ENCODE results near the gene LGALS7B.
"Not testable (repeated sequence)": the region's sequence is repeated elsewhere in the genome, so short reads cannot be mapped to it uniquely, and the experiment has no call there.

Gene LGALS7B

DNA sequence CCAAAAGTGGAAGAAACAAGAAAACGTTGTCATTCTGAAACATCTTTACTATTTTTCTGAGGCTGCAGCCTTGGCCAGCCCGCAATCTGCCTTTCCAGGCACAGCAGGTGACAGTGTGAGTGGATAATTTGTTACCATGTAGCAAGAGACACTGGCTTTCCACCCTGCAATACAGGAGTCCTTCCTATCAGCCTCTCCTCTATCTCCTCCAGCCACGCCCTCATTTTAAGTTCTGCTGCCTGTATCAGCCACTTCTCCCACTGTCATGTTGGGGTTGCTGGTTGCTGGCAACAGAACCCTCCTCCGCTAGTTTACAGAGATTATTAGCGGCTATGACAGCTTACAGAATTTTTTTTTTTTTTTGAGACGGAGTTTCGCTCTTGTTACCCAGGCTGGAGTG lies 7.9 kb upstream of the LGALS7B start:
- Mint-ChIP-seq H3K4me1 (ENCODE audit: low read depth) (no peaks in the 10 kb centered on the region), H3K27ac (no peak overlapping the region), H3K36me3 (ENCODE audit: low read depth) (no peaks in the 10 kb centered on the region), H3K4me3 (no peak overlapping the region), H3K27me3 (ENCODE audit: low read depth) (peaks cover 23% of the 10 kb centered on the region), H3K9me3 (no peaks in the 10 kb centered on the region)

DNA sequence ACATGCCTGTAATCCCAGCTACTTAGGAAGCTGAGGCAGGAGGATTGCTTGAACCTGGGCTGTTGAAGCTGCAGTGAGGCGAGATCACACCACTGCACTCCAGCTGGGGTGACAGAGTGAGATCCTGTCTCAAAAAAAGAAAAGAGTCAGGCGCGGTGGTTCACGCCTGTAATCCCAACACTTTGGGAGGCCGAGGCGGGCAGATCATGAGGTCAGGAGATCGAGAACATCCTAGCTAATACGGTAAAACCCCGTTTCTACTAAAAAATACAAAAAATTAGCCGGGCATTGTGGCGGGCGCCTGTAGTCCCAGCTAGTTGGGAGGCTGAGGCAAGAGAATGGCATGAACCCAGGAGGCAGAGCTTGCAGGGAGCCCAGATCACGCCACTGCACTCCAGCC lies 6.8 kb upstream of the LGALS7B start:
- H3K4me3 Mint-ChIP-seq; H3K36me3 Mint-ChIP-seq (ENCODE audit: low read depth); H3K27ac Mint-ChIP-seq; H3K4me1 Mint-ChIP-seq (ENCODE audit: low read depth); H3K9me3 Mint-ChIP-seq: not testable (repeated sequence)
- H3K27me3 Mint-ChIP-seq (ENCODE audit: low read depth) = peaks cover 23% of the 10 kb centered on the region

DNA sequence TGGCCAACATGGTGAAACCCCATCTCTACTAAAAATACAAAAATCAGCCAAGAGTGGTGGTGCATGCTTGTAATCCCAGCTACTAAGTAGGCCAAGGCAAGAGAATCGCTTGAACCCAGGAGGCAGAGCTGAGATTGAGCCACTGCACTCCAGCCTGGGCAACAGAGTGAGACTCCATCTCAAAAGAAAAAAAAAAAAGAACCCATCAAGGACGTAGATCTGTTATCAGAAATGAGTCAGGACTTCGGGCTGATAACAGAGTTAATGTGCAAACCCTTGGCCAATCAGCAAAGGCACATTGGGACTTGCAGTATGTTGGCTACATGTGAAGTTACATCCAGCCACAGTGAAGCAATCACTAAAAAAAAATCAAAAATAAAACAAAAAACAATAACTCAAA lies 4.8 kb upstream of the LGALS7B start:
- H3K9me3 Mint-ChIP-seq = no peaks in the 10 kb centered on the region
- H3K4me1 Mint-ChIP-seq (ENCODE audit: low read depth) = no peaks in the 10 kb centered on the region
- H3K27ac Mint-ChIP-seq = no peak overlapping the region
- H3K36me3 Mint-ChIP-seq (ENCODE audit: low read depth) = no peaks in the 10 kb centered on the region
- H3K27me3 Mint-ChIP-seq (ENCODE audit: low read depth) = peaks cover 23% of the 10 kb centered on the region
- H3K4me3 Mint-ChIP-seq = no peak overlapping the region

DNA sequence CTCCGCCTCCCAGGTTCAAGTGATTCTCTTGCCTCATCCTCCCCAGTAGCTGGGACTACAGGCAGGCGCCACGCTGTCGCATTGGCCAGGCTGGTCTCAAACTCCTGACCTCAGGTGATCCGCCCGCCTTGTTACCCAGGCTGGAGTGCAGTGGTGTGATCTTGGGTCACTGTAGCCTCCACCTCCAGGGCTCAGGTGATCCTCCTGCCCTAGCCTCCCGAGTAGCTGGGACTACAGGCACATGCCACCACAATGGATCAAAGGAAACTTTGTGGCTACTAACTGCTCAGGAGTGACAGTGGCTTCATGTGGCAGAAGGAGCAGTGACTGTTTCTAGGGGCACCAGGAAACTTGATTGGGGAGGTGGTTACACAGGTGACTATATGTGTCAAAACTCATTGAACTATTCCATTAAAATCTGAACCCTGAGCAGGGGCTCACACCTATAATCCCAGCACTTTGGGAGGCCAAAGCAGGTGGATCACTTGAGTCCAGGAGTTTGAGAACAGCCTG lies 3.8 kb upstream of the LGALS7B start:
- Mint-ChIP-seq H3K27me3 (ENCODE audit: low read depth) (peaks cover 13% of the 10 kb centered on the region), H3K4me3 (no peak overlapping the region), H3K4me1 (ENCODE audit: low read depth) (no peaks in the 10 kb centered on the region), H3K27ac (no peak overlapping the region), H3K36me3 (ENCODE audit: low read depth) (no peaks in the 10 kb centered on the region), H3K9me3 (no peaks in the 10 kb centered on the region)

DNA sequence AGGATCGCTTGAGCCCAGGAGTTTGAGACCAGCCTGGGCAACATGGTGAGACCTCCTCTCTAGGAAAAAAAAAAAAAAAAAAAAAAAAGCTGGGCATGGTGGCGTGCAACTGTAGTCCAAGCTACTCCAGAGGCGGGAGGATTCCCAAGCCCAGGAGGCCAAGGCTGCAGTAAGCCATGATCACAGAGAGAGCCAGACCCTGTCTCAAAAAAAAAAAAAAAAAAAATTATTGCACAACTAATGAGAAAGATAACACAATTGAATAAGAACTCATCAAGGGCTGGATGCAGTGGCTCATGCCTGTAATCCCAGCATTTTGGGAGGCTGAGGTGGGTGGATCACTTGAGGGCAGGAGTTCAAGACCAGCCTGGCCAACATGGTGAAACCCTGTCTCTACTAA lies 2.9 kb upstream of the LGALS7B start:
- H3K36me3 Mint-ChIP-seq (ENCODE audit: low read depth); H3K4me1 Mint-ChIP-seq (ENCODE audit: low read depth); H3K4me3 Mint-ChIP-seq; H3K9me3 Mint-ChIP-seq; H3K27ac Mint-ChIP-seq: not testable (repeated sequence)
- H3K27me3 Mint-ChIP-seq (ENCODE audit: low read depth) = peaks cover 11% of the 10 kb centered on the region

DNA sequence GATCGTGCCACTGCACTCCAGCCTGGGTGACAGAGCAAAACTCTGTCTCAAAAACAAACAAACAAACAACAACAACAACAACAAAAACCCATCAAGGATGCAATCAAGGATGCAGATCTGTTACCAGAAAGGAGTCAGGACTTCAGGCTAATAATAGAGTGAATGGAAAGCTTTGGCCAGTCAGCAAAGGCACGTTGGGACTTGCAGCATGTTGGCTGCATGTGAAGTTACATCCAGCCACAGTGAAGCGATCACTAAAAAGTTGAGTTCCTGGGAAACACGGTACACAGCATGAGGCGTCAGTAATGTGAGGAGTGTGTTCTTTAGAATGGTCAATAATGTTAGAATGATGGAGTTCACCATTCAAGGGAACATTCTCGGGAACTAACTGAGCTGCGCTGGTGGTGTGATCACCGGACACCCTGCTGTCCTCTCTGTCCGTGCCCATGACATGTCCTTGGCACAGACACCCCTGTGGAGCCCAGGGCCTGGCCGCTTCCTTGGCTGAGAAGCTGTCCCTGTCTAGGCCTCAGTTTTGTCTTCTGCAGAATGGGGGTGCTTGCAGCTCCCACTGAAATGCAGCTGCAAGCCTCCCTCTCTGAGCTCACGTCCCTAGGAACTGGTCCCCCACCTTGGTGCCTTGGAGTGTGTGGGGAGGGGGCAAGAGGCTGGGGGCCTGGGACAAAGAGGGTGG lies 2.3 kb upstream of the LGALS7B start:
- no peak overlapping the region for H3K4me3 Mint-ChIP-seq
- H3K9me3 Mint-ChIP-seq = no peaks in the 10 kb centered on the region
- no peaks in the 10 kb centered on the region for H3K36me3 Mint-ChIP-seq (ENCODE audit: low read depth)
- peaks cover 6% of the 10 kb centered on the region for H3K27me3 Mint-ChIP-seq (ENCODE audit: low read depth)
- no peak overlapping the region for H3K27ac Mint-ChIP-seq
- H3K4me1 Mint-ChIP-seq (ENCODE audit: low read depth) = no peaks in the 10 kb centered on the region

DNA sequence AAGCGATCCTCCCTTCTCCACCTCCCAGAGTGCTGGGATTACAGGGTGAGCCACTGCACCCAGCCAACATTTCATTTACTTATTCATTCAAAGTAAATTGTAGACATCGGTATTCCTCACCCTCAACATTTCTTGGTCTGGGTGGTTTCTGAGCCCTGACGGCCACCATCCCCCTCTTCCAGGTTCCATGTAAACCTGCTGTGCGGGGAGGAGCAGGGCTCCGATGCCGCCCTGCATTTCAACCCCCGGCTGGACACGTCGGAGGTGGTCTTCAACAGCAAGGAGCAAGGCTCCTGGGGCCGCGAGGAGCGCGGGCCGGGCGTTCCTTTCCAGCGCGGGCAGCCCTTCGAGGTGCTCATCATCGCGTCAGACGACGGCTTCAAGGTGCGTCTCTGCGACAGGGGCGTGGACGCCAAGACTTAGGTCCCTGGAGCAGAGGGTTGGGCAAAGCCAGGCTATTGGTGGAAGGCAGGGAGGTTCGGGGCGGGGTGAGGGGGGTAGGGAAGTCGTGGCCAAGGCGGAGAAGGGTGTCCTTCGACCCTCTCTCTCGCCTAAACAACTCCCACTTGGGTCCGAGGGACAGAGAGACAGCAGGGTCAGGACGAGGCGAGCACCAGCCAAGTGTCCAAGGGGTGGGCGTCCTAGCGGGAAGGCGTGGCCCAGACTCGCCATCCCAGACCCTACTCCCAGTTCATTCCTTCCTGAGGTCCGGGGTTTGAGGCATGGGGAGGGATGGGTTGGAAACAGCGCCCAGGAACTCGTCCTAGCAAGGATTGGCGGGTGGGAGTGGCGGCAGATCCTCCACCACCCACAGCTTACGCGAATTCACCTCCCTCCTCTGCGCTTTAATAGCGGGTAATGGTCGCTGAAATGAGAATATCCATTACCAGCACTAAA lies 1.8 kb downstream of the LGALS7B start:
- not testable (repeated sequence) for H3K4me1 Mint-ChIP-seq (ENCODE audit: low read depth); H3K27ac Mint-ChIP-seq; H3K36me3 Mint-ChIP-seq (ENCODE audit: low read depth); H3K9me3 Mint-ChIP-seq; H3K4me3 Mint-ChIP-seq
- H3K27me3 Mint-ChIP-seq (ENCODE audit: low read depth) = peaks cover 19% of the 10 kb centered on the region

DNA sequence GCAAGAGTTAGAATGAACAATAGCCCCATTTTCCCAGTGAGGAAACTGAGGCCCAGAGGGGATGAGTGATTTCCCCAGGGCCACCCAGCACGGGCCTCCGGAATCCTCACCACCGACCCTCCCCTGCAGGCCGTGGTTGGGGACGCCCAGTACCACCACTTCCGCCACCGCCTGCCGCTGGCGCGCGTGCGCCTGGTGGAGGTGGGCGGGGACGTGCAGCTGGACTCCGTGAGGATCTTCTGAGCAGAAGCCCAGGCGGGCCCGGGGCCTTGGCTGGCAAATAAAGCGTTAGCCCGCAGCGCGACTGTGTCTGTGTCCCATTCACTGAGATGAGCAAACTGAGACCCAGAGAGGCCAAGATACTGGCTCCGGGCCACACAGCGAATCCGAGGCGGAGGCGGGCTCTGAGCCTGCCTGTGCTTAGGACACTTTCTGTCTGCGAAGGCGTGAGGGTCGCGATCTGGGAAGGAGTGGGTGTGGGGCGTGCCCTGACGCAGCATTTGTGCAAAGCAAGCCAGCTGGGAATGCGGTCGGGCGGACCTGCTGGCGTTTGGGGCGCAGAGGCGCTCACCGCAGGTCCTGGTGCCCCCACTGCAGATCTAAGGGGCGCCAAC lies 2.6 kb downstream of the LGALS7B start:
- not testable (repeated sequence) for H3K27ac Mint-ChIP-seq; H3K4me3 Mint-ChIP-seq; H3K36me3 Mint-ChIP-seq (ENCODE audit: low read depth); H3K4me1 Mint-ChIP-seq (ENCODE audit: low read depth); H3K9me3 Mint-ChIP-seq
- H3K27me3 Mint-ChIP-seq (ENCODE audit: low read depth) = peaks cover 19% of the 10 kb centered on the region

DNA sequence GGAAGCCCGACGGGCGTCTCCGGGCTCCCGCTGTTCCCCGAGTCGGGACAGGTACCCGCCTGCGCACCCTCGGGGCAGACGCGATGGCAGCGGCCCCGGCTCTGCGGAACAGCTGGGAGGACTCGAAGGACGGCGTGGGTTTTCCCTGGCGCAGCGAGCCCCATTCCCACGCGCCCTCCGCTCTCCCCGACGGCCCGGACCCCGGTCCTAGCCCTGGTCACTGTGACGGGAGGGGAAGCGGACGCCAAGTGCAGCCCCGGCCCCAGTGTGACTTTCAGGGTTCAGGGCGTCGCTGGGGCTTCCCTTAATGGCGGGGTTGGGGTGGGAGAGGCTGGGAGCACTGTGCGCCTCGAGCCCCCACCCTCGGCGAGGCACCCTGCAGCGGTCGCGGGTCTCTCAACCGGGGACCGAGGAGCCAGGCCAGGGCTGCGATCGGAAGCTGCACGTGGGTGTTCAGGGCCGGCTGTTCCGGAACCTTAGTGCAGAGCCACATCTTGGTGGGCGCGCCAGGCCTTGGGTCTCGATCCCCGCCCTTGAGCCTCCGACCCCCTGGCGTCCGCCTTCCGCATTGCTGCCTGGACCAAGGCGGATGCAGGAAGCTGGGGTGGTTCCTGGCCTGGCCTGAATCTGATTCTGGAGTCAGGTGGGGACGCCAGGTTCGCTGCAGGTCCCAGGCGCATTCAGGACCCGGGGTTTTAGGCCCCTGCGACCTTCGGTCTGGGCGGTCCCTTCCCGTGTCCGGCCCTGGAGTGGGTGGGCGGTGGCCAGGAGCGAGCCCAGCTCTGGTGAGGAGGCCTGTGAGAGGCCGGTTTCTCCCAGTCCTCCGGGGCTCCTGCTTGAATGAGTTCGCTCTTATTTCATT lies 3.5 kb downstream of the LGALS7B start:
- H3K9me3 Mint-ChIP-seq = no peaks in the 10 kb centered on the region

DNA sequence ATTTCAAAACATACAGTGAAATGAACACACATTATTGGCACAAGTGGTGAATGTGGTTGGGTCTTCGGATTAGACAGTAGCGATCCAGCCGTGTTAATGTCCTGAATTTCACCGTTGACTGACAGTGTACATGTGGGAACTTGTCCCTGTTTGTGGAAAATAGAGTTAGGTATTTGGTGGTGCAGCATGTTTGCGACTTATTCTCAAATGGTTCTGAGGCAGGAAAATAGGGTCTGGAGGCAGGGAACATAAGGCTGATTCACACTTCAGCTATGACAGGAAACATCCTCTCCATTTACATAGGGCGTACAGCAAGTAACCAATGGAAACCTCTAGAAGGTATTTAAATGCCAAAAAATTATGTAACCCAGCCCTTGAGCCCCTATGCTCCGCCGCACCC lies 4.2 kb downstream of the LGALS7B start:
- Mint-ChIP-seq H3K4me3 (peak overlapping the region; percentile 45), H3K27ac (no peak overlapping the region), H3K4me1 (ENCODE audit: low read depth) (peaks cover 3% of the 10 kb centered on the region), H3K9me3 (no peaks in the 10 kb centered on the region), H3K36me3 (ENCODE audit: low read depth) (no peaks in the 10 kb centered on the region), H3K27me3 (ENCODE audit: low read depth) (peaks cover 19% of the 10 kb centered on the region)

More for the DNA sequence above, 3.5 kb downstream of the LGALS7B start:
- Mint-ChIP-seq H3K27ac (no peak overlapping the region), H3K4me1 (ENCODE audit: low read depth) (peaks cover 3% of the 10 kb centered on the region), H3K4me3 (peak overlapping the region; percentile 45), H3K27me3 (ENCODE audit: low read depth) (peaks cover 19% of the 10 kb centered on the region), H3K36me3 (ENCODE audit: low read depth) (no peaks in the 10 kb centered on the region)

DNA sequence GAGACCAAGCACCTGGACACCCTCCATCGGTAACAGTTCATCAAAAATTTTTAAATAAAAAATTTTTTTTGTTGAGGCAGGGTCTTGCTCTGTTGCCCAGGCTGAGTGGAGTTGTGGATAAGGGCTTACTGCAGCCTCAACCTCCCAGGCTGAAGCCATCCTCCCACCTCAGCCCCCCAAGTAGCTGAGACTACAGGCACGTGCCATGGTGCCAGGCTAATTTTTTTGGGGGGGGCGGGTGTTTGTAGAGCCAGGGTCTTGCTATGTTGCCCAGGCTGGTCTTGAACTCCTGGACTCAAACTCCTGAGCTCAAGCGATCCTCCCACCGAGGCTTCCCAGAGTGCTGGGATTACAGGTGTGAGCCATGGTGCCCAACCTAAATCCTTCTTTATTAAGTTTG lies 4.7 kb downstream of the LGALS7B start:
- no peak overlapping the region for H3K27ac Mint-ChIP-seq
- no peak overlapping the region for H3K4me3 Mint-ChIP-seq
- H3K27me3 Mint-ChIP-seq (ENCODE audit: low read depth) = peaks cover 19% of the 10 kb centered on the region
- no peaks in the 10 kb centered on the region for H3K9me3 Mint-ChIP-seq
- no peaks in the 10 kb centered on the region for H3K36me3 Mint-ChIP-seq (ENCODE audit: low read depth)
- peaks cover 3% of the 10 kb centered on the region for H3K4me1 Mint-ChIP-seq (ENCODE audit: low read depth)

DNA sequence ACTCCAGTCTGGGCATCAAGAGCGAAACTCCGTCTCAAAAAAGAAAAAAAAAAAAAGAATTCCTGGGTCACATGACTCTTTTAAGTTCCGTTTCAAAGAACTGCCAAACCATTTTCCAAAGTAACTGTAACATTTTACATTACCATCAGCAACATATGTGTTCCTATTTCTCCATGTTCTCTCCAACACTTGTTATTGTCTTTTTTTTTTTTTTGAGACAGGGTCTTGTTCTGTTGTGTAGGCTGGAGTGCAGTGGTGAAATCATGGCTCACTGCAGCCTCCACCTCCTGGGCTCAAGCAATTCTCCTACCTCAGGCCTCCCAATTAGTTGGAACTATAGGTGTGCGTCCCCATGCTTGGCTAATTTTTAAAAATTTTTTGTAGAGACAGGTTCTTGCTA lies 6.5 kb downstream of the LGALS7B start:
- H3K9me3 Mint-ChIP-seq = no peaks in the 10 kb centered on the region
- H3K36me3 Mint-ChIP-seq (ENCODE audit: low read depth) = no peaks in the 10 kb centered on the region
- H3K27me3 Mint-ChIP-seq (ENCODE audit: low read depth) = peaks cover 19% of the 10 kb centered on the region
- H3K4me1 Mint-ChIP-seq (ENCODE audit: low read depth) = peaks cover 3% of the 10 kb centered on the region
- H3K4me3 Mint-ChIP-seq = no peak overlapping the region
- no peak overlapping the region for H3K27ac Mint-ChIP-seq

DNA sequence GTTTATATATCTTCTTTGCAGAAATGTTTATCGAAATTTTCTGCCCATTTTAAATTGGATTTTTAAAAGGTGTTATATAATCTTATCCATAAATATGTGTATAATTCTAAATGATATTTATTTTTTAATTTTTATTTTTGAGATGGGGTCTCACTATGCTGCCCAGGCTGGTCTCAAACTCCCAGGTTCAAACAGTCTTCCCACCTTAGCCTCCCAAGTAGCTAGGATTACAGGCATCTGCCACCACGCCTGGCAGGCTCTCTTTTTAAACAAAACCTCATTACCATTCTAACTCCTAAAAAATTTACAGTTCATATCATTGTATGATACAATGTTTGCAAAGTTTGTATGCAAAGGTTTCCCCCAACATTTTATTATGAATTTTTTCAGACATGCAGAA lies 7.2 kb downstream of the LGALS7B start:
- Mint-ChIP-seq H3K27me3 (ENCODE audit: low read depth) (peaks cover 19% of the 10 kb centered on the region), H3K36me3 (ENCODE audit: low read depth) (no peaks in the 10 kb centered on the region), H3K4me1 (ENCODE audit: low read depth) (peaks cover 3% of the 10 kb centered on the region), H3K4me3 (no peak overlapping the region), H3K9me3 (no peaks in the 10 kb centered on the region), H3K27ac (no peak overlapping the region)

DNA sequence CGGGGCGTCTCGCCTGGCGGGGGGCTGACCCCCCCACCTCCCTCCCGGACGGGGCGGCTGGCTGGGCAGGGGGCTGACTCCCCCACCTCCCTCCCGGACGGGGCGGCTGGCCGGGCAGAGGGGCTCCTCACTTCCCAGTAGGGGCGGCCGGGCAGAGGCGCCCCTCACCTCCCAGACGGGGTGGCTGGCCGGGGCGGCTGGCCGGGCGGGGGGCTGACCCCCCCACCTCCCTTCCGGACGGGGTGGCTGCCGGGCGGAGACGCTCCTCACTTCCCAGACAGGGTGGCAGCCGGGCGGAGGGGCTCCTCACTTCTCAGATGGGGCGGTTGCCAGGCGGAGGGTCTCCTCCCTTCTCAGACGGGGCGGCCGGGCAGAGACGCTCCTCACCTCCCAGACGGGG lies 8.8 kb downstream of the LGALS7B start:
- peaks cover 19% of the 10 kb centered on the region for H3K27me3 Mint-ChIP-seq (ENCODE audit: low read depth)
- not testable (repeated sequence) for H3K36me3 Mint-ChIP-seq (ENCODE audit: low read depth); H3K27ac Mint-ChIP-seq; H3K4me1 Mint-ChIP-seq (ENCODE audit: low read depth); H3K4me3 Mint-ChIP-seq; H3K9me3 Mint-ChIP-seq
